Heart left ventricle (tissue), 13 donors: Measurements from ENCODE around the gene ARHGAP44.

Experiments
- CTCF ChIP-seq, 12 donors: fragments of 200-600 bp; sonication (generic) in 4 of 12; IDR thresholded peaks; one replicate each; pipeline versions ENCODE4 v1.5.0 to v1.8.0; 2018 to 2022; ENCODE audit warnings: antibody characterized with exemption in 12 of 12, mild to moderate bottlenecking in 5 of 12
- POLR2A ChIP-seq, 2 donors: fragments of 450-650 bp; IDR thresholded peaks; one replicate each; pipeline ENCODE4 v1.6.1; 2017; ENCODE audit warnings: antibody characterized with exemption in 2 of 2, mild to moderate bottlenecking in 2 of 2, moderate library complexity in 2 of 2
- donor health status: ischemic (EF 13 %, LVEDD 7.1; RV severe dilation, severe dysfunction).
- donor health status: DM: no; HTN: yes; CAD: no.
- donor health status: DM: no; HTN: no; CAD: no.
- donor health status: ischemic (EF 25% LVEDD 6.9; RV normal size, moderate dysfunction).
- donor health status: ischemic (EF 25% LVEDD 5.7; RV mildly dilated, moderate dysfunction).
- donor health status: ischemic (EF 35%, LVEDD 5.7; RV mildly dilated, moderate dysfunction).
- donor health status: nonischemic (EF 11% LVEDD 7.7; RV severe dilation, severe dysfunction).
- donor health status: DM: yes; HTN: yes; CAD: no.
- donor health status: PGD.
- donor health status: ischemic (EF 29% LVEDD 5.4; RV normal size, mild dysfunction).
- donor health status: nonischemic (EF 23%, LVEDD 6.1; RV moderate dilation, normal function).

- no peak for TF ChIP-seq POLR2A (IDR thresholded peaks at IDR 0.05)
- no peak for TF ChIP-seq CTCF (IDR thresholded peaks at IDR 0.05)
These were observed 240.8 kb downstream of the ARHGAP44 start for GRCh38 chr17:13030056-13030455.
